Activated T-cell treated with anti-CD3 and anti-CD28 coated beads, Interleukin-2, amount 50 U/mL, for 48 hours (primary cell): ENCODE data around the gene PALM.
A peak's percentile ranks its signal among the peaks of the same experiment; 100 is the strongest.
"Not testable (repeated sequence)": the region's sequence is repeated elsewhere in the genome, so short reads cannot be mapped to it uniquely, and the experiment has no call there.

Experiments
- DNase-seq, 2 experiments: peaks; one replicate each; pipeline ENCODE4 v3.0.0-alpha.2; 2020

PALM gene

DNA sequence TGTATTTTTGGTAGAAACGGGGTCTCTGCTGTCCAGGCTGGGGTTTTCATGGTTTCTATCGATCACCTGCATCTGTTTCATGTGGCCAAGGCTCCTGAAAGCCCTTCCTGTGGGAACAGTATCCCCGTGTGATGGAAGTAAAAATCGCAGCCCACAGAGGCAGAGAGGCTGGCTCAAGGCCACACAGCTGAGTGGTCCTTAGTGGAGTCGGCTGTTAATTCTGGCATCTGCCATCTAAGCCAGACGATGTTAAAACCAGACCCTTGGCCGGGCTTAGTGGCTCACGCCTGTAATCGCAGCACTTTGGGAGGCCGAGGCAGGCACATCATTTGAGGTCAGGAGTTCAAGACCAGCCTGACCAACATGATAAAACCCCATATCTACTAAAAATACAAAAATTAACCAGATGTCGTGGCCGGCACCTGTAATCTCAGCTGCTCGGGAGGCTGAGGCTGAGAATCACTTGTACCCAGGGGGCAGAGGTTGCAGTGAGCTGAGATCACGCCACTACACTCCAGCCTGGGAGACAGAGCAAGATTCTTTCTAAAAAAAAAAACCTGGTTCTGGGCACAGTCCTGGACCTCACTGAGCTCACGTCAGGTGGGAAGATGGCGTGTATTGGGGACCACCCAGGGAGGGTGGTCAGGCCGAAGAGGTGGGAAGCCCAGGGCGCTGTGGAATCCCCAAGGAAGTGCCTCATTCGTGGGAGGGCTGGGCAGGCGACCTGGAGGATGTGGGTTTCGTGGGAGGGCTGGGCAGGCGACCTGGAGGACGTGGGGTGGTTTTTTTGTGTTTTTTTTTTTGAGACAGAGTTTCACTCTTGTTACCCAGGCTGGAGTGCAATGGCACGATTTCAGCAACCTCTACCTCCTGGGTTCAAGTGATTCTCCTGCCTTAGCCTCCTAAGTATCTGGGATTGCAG is 23.7 kb downstream of the PALM start:
- no peak for DNase-seq

GRCh38 chr19:734716-735115 is 26.0 kb downstream of the PALM start:
- DNase-seq, result no peak

- no peak for DNase-seq
These were observed 27.4 kb downstream of the PALM start for GRCh38 chr19:736125-736524.

DNA sequence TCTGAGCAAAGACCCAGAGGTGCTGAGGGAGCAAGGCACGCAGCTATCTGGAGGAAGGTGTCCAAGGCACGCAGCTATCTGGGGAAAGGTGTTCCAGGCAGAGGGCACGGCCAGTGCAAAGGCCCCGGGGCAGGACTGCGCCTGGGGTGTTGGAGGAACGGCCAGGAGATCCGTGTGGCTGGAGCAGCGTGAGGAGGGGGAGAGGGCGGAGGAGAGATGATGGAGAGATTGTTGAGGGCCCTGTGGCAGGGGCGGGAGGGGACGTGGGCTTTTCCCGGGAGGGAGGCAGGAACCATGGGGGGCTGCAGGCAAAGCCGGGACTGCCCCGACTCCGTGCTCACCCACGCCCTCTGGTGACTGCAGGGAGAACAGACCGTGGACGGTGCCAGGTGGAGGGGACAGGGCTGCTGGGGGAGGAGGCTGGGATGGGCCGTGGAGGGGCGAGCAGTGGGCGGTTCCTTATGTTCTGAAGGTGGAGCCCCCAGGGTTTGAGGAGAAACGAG is 28.9 kb downstream of the PALM start:
- peak; percentile 75 to 76 for DNase-seq

DNA sequence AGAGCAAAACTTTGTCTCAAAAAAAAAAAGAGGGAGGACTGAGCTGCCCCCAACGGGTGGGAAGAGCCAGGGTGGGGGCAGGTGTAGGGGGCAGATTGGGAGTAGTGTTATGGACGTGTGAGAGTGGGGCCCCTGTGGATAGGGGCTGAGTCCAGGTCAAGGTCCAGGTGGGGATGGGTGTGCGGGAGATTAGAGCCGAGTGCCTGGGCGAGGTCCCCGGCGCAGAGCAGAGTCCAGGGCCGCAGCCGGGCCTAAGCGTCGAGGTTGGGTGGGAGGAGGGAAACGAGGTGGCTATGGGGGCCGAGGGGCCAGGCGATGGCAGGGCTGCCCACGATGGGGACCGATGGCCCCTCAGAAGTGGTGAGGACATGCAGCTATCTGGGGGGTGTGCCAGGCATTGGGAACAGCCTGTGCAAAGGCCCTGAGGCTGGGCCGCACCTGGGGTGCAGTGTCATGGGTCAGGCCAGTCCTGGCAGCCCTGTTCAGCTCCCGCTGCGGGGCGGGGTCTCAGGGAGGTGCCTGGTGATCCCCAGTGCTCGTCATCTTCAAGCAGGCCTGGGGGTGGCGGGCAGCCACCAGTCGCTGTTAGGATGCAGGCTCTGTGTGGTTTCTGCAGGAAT is 29.9 kb downstream of the PALM start:
- no peak for DNase-seq

- DNase-seq, result no peak
These were observed 31.4 kb downstream of the PALM start for GRCh38 chr19:739998-740715.

DNA sequence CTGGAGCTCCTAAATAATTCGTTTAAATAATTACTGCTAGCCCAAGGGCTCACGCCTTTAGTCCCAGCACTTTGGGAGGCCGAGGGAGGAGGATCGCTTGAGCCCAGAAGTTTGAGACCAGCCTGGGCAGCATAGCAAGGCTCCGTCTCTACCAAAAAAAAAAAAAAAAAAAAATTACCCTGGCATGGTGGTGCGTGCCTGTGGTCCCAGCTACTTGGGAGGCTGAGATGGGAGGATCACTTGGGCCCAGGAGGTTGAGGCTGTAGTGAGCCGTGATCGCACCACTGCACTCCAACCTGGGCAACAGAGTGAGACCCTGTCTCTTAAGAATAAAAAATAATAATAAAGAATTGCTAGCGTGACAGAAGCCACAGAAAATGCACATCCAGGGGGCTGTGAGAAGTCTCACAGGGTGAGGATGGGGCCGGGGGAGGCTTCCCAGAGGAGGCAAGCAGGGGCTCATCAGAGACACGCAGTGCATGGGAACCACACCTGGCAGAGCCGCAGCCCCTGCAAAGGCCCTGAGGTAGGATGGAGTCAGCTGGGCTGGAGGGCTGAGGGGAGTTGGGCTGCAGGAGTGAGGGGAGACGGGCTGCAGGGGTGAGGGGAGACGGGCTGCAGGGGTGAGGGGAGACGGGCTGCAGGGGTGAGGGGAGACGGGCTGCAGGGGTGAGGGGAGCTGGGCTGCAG is 32.2 kb downstream of the PALM start:
- not testable (repeated sequence) for DNase-seq

GRCh38 chr19:741506-742131 is 32.9 kb downstream of the PALM start:
- peak in 1 of 2 experiments; percentile 31 for DNase-seq

DNA sequence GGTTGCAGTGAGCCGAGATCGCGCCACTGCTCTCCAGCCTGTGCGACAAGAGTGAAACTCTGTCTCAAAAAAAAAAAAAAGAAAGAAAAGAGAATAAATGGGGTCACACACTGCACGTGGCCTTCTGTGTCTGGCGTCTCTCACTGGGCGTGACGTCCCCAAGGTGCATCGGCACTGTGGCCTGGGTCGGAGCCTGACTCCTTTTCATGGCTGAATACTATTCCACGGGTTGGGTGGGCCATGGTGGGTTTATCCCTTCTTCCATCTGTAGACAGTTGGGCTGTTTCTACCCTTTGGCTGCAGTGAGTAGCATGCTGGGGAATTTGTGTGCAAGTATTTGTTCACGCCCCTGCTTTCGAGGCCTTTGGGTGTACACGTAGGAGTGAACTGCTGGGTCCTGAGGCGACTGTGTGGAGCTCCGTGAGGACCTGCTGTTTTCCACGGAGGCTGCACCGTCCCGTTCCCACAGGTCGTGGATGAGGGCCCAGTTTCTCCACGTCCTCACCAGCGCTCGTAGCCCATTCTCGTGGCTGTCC is 33.9 kb downstream of the PALM start:
- DNase-seq, result no peak

- no peak for DNase-seq
These were observed 34.5 kb downstream of the PALM start for GRCh38 chr19:743168-743687.

GRCh38 chr19:745138-745537 is 36.4 kb downstream of the PALM start:
- not testable (repeated sequence) for DNase-seq

DNA sequence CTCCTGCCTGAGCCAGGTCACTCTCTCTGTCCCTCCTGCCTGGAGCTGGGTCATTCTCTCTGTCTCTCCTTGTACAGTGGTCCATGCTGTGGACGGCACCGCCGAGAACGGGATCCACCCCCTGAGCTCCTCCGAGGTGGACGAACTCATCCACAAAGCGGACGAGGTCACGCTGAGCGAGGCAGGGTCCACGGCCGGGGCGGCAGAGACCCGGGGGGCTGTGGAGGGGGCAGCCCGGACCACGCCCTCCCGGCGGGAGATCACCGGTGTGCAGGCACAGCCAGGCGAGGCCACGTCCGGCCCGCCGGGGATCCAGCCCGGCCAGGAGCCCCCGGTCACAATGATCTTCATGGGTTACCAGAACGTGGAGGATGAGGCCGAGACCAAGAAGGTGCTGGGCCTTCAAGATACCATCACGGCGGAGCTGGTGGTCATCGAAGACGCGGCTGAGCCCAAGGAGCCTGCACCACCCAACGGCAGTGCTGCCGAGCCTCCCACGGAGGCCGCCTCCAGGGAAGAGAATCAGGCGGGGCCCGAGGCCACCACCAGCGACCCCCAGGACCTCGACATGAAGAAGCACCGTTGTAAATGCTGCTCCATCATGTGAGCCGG is 37.6 kb downstream of the PALM start:
- DNase-seq, result no peak

- DNase-seq, result no peak
These were observed 38.2 kb downstream of the PALM start for GRCh38 chr19:746956-747355.

GRCh38 chr19:747432-748273 is 38.9 kb downstream of the PALM start:
- no peak for DNase-seq

GRCh38 chr19:748274-748598 is 39.5 kb downstream of the PALM start:
- DNase-seq, result no peak

GRCh38 chr19:749811-750210 is 41.1 kb downstream of the PALM start:
- DNase-seq, result no peak

- DNase-seq, result no peak
These were observed 42.1 kb downstream of the PALM start, which contains the start of gene MISP for GRCh38 chr19:750640-751423. MISP (plus strand) TSS chr19:751112; CDS start chr19:756947, 5,835 bp downstream.

DNA sequence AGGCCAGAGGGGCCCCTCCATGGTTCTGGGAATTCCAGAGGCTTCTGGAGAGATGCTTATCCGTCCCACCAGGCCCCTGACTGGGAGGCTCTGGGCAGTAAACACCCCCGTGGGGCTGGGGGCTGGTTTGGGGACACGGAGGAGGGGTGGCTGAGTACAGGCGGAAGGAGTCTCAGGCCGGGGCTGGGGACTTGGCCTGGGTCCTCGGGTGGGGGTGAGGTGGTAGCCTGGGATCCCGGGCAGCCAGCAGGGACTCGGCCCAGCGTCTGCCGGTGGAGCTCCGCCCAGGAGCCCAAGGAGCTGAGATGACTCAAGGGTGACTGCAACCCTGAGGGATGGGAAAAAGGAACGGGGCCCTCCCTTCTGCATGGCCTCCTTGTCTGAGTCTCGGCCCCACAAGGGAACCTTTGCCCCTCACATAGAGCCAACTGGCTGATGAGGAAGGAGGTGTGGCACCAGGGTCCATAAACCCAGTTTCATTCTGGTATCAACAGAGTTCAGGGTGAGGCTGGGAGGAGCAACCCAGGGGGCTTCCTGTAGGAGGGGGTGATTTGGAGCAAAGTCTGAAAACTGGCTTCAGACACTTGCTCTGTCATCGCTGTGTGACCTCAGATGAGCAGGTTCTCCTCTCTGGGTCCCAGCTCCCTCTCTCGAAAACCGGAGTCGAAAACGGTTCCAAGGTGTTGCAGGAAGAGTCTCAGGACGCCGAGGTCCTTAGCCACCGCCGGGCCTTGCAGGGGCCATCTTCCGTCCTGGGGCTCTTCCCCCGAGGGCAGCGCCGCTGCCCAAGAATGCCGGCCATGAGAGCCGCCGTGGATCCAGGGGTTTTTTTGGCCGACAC is 43.0 kb downstream of the PALM start:
- no peak for DNase-seq
